ENCODE data around the gene CEP112.

CEP112 gene

GRCh38 chr17:65593092-65593854, 598.7 kb downstream of the CEP112 start:
- no peak for DNase-seq (ENCODE audit: low spot score)

- DNase-seq (ENCODE audit: low spot score) = no peak
Measured at GRCh38 chr17:65592125-65592965, 599.6 kb downstream of the CEP112 start.

DNA sequence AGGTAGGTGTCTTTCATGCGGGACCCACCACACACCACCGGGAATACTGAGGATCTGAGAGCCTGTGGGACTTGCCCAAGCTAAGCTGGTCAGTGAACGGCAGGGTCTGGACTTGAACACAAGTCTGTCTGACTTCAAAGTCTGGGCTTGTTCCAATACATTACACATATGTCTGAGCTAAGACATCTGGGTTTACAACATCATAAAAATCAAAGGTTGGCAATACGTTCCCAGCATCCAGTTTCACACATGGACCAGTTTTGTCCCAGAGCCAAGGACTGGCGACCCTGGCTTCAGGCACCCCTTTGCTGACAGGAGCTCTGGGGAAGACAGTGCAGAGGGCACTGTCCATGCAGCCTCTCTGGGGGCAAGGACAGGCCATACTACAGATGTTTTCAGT, 602.6 kb downstream of the CEP112 start:
- DNase-seq (ENCODE audit: low spot score) = no peak

DNA sequence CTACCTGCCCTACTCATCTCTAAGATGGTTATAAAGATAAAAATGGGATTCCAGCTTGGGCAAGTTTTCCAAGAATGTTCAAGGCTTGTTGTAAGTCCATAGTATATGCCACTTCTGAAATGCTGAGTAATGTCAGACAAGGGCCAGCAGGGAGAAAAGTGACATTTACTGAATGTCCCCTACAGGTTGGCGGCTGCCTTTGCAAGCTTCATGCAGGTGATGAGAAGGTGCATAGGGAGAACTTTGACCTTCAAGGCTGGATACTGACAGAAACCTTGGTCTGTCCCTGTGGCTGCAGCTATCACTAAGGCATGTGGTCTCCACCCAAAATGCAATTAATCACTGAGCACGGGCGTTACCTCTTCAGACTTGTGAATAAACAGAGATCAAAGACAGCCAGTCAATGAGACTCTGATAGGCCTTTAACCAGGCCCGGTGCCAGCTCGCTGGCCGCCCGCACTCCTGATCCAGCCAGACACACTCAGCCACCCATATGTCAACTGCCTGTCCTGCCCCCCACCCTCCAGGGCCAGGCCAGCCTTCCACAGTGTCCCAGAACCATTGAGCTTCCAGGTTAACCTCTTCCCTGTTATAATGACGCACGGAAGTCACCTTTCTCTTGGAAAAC, 603.6 kb downstream of the CEP112 start:
- DNase-seq (ENCODE audit: low spot score) = peak; percentile 54

DNA sequence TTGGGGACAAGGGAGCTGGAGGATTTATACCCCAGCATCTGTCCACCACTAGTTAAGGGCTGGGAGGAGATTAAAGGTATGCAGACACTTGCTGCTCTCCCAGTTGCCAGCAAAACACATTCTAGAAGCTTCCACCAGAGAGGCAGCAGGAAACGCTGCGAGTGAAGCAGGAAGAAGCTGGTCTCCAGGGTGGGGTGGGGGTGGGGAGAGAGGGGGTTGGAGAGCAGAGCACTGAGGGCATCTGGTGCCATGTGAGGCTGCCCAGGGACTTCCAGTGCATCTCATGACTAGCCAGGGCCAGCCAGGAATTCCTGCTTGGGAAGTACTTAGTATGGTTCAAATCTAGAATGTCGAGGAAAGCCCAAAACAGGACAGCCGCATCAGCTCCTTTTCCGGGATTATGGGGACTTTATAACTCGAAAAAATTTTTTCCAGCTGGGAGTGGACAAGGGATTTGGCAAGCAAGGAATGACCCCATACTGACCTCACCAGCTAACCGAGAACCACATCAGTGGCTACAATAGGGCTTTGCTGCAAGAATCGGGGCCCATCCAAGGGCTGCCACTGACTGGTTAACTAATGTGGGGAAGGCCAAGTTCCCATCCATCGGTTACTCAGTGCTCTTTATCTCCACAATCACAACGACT, 604.3 kb downstream of the CEP112 start:
- DNase-seq (ENCODE audit: low spot score) = no peak

GRCh38 chr17:65586899-65587298, 605.0 kb downstream of the CEP112 start:
- no peak for DNase-seq (ENCODE audit: low spot score)
